ENCODE measurements around the gene NFIB. TPM values are rescaled to one million over a fixed set of nuclear protein-coding genes. Genes with fewer than 3 reads are reported as not detected.

The NFIB gene
- total and polyA plus RNA-seq, 2 donors (not counting 3 experiments of a cell fraction or from before 2014, with no cell fraction given): 26.4 to 174 TPM

DNA sequence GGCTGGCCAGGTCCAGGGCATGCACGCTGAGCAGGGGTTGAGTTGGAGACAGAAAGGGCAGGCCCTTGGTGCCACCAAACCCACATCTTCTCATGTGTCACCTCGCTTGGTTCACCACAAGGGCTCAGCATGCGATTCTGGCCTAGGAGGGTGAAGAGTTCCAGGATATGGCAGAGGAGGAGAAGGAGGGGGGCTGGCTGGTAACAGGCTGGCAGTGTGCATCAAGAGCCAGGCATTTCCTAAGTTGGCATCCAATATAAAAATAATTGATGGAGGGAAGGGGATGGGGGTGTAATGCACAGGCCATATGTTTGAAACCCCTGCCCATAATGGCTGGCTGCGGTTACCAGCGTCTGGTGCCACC lies 255.6 kb downstream of the NFIB start:
- Histone ChIP-seq H3K27me3 (ENCODE audit: control insufficient read depth in 2 of 2, insufficient read depth in 2 of 2, low read length in 2 of 2) (no peaks in the 10 kb centered on the region), H3K9me1 (replicated peaks; ENCODE audit: control insufficient read depth, extremely low read depth, insufficient read depth, low read length) (no peaks in the 10 kb centered on the region), H3K79me2 (ENCODE audit: control insufficient read depth, insufficient read depth, low read length) (no peaks in the 10 kb centered on the region), H3K4me3 (replicated peaks in 1 of 3; ENCODE audit: insufficient read depth in 1 of 3, low read depth in 1 of 3, low read length in 3 of 3) (no peak overlapping the region), H3K9me3 (replicated peaks; ENCODE audit: control insufficient read depth, insufficient read depth, low read length) (no peaks in the 10 kb centered on the region), H4K20me1 (replicated peaks; ENCODE audit: control insufficient read depth, extremely low read depth, insufficient read depth, low read length) (no peaks in the 10 kb centered on the region), H3K27ac (ENCODE audit: insufficient read depth, low read depth, low read length) (no peak overlapping the region), H2AFZ (ENCODE audit: low read depth, low read length) (no peak overlapping the region), H3K9ac (replicated peaks; ENCODE audit: extremely low read depth, insufficient read depth, low read length) (no peak overlapping the region), H3K36me3 (ENCODE audit: control insufficient read depth in 2 of 2, extremely low read depth in 1 of 2, insufficient read depth in 2 of 2, low read length in 2 of 2) (no peaks in the 10 kb centered on the region), H3K4me1 (ENCODE audit: control insufficient read depth, extremely low read depth, insufficient read depth, low read length) (peaks cover 28% of the 10 kb centered on the region), H3K4me2 (ENCODE audit: insufficient read depth, low read length) (no peak overlapping the region)
- dilution Hi-C loops (cut with MboI; ENCODE audit: extremely low pct_ligation_motif_present, low sequenced_read_pairs) (no loop called here), intact Hi-C loops (cut with micrococcal nuclease) (no loop called here)
- POLR2A ChIA-PET: no interaction called here
- TF ChIP-seq, protein P1, sequence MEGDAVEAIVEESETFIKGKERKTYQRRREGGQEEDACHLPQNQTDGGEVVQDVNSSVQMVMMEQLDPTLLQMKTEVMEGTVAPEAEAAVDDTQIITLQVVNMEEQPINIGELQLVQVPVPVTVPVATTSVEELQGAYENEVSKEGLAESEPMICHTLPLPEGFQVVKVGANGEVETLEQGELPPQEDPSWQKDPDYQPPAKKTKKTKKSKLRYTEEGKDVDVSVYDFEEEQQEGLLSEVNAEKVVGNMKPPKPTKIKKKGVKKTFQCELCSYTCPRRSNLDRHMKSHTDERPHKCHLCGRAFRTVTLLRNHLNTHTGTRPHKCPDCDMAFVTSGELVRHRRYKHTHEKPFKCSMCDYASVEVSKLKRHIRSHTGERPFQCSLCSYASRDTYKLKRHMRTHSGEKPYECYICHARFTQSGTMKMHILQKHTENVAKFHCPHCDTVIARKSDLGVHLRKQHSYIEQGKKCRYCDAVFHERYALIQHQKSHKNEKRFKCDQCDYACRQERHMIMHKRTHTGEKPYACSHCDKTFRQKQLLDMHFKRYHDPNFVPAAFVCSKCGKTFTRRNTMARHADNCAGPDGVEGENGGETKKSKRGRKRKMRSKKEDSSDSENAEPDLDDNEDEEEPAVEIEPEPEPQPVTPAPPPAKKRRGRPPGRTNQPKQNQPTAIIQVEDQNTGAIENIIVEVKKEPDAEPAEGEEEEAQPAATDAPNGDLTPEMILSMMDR (IDR thresholded peaks at IDR 0.05; ENCODE audit: extremely low read depth in 1 of 2, insufficient read depth in 1 of 2, low read depth in 1 of 2, low read length in 2 of 2): no peak
- no peak for TF ChIP-seq POLR2A (IDR thresholded peaks at IDR 0.05; ENCODE audit: low read depth, low read length)
- no peak for TF ChIP-seq JUN (IDR thresholded peaks at IDR 0.05; ENCODE audit: borderline replicate concordance, insufficient read depth, insufficient read length, low read depth)
- no peak for TF ChIP-seq POLR2AphosphoS5 (IDR thresholded peaks at IDR 0.05; ENCODE audit: insufficient read depth, low read depth, low read length)
- no peak for TF ChIP-seq MYC (IDR thresholded peaks at IDR 0.05; ENCODE audit: low read depth, low read length)
- no peak for TF ChIP-seq EZH2 (IDR thresholded peaks at IDR 0.05; ENCODE audit: borderline replicate concordance, low read depth, low read length, severe bottlenecking)
- no peak for TF ChIP-seq GATA2 (IDR thresholded peaks at IDR 0.05; ENCODE audit: insufficient read depth, insufficient read length, low read depth, low read length)
- TF ChIP-seq FOS (IDR thresholded peaks at IDR 0.05; ENCODE audit: borderline replicate concordance, insufficient read depth, low read length): no peak
- TF ChIP-seq, protein P2, sequence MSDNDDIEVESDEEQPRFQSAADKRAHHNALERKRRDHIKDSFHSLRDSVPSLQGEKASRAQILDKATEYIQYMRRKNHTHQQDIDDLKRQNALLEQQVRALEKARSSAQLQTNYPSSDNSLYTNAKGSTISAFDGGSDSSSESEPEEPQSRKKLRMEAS (IDR thresholded peaks at IDR 0.05; ENCODE audit: insufficient read depth, insufficient read length): no peak
- FAIRE-seq (no peak), DNase-seq (ENCODE audit: low read depth, low spot score) (no peak)
- no TSS peak for BruUV-seq (replicated peaks)
- CTCF ChIA-PET: no interaction called here

Data from endothelial cell of umbilical vein (primary cell).